Sciatic nerve (tissue), 2 donors: Measurements from ENCODE around the gene DSC2. TPM values are rescaled to one million over a fixed set of nuclear protein-coding genes. Genes with fewer than 3 reads are reported as not detected.
"Not testable (repeated sequence)": the region's sequence is repeated elsewhere in the genome, so short reads cannot be mapped to it uniquely, and the experiment has no call there.

Experiments used
- ATAC-seq: fragments of 200-7000 bp; cut with Tn5 transposase; one replicate; pipeline ENCODE4 v1.9.1; 2020; ENCODE audit warnings: mild to moderate bottlenecking, moderate library complexity
- DNase-seq: peaks from one replicate; pipeline ENCODE4 v3.0.0-alpha.2; 2020; ENCODE audit warnings: low spot score
- intact Hi-C: fragments of 100-400 bp; cut with DNase I; formaldehyde crosslinking; loops from one replicate; pipeline ENCODE4 v1.14.2; 2022
- total RNA-seq: library from RNA; stranded (reverse); fragmentation: NEBNext Ultra II Directional; extraction: Animal tissue kit (Norgen Biotek cat#: 25700); gene quantifications from one replicate; pipeline ENCODE4 v1.2.1, GENCODE V29; 2021
- donor health status: DM: no; HTN: no; CAD: no.
- donor health status: DM: no; HTN: no; CAD: no.

DSC2 gene
- total RNA-seq, 1 donor from 2014 or later, result 7.4 TPM

GRCh38 chr18:31050635-31051034 is 51.6 kb downstream of the DSC2 start:
- intact Hi-C loops, result no loop called here
- DNase-seq (no peak), ATAC-seq (no peak)

GRCh38 chr18:31049189-31049588 is 53.0 kb downstream of the DSC2 start:
- intact Hi-C loops, result no loop called here
- DNase-seq (no peak), ATAC-seq (no peak)

GRCh38 chr18:31048216-31048615 is 54.0 kb downstream of the DSC2 start:
- ATAC-seq, result no peak
- DNase-seq, result no peak
- intact Hi-C loops, result no loop called here

GRCh38 chr18:31046916-31047315 is 55.3 kb downstream of the DSC2 start:
- no peak for ATAC-seq
- intact Hi-C loops, result no loop called here
- no peak for DNase-seq

GRCh38 chr18:31045599-31045998 is 56.6 kb downstream of the DSC2 start:
- no peak for ATAC-seq
- no peak for DNase-seq
- intact Hi-C loops, result no loop called here

GRCh38 chr18:31044926-31045325 is 57.3 kb downstream of the DSC2 start:
- DNase-seq, result no peak
- no peak for ATAC-seq
- intact Hi-C loops, result no loop called here

- DNase-seq (no peak), ATAC-seq (no peak)
- intact Hi-C loops, result no loop called here
These were observed 58.5 kb downstream of the DSC2 start for GRCh38 chr18:31043709-31044108.

GRCh38 chr18:31042406-31043181 is 59.6 kb downstream of the DSC2 start, which contains the start of gene DSC3:
Gene DSC3, minus strand, starts transcription at chr18:31042742. Its CDS starts 82 bp downstream, at chr18:31042660.
- intact Hi-C loops, result no loop called here
- DNase-seq, result no peak
- ATAC-seq, result peak; percentile 48

GRCh38 chr18:31042084-31042405 is 60.2 kb downstream of the DSC2 start:
- DNase-seq, result no peak
- intact Hi-C loops, result no loop called here
- no peak for ATAC-seq

GRCh38 chr18:31041271-31042083 is 60.7 kb downstream of the DSC2 start:
- DNase-seq, result no peak
- intact Hi-C loops, result no loop called here
- ATAC-seq, result peak; percentile 44

GRCh38 chr18:31040686-31041270 is 61.4 kb downstream of the DSC2 start:
- DNase-seq (no peak), ATAC-seq (no peak)
- intact Hi-C loops, result no loop called here

- intact Hi-C loops, result no loop called here
- ATAC-seq, result no peak
- no peak for DNase-seq
These were observed 62.8 kb downstream of the DSC2 start for GRCh38 chr18:31039426-31039825.

GRCh38 chr18:31037686-31038085 is 64.5 kb downstream of the DSC2 start:
- ATAC-seq, DNase-seq, intact Hi-C loops: not testable (repeated sequence)

- DNase-seq, result no peak
- no peak for ATAC-seq
- intact Hi-C loops, result no loop called here
These were observed 67.7 kb downstream of the DSC2 start for GRCh38 chr18:31034541-31034940.

- intact Hi-C loops, result no loop called here
- ATAC-seq, result no peak
- no peak for DNase-seq
These were observed 71.5 kb downstream of the DSC2 start for GRCh38 chr18:31030574-31031278.

GRCh38 chr18:31015715-31016434 is 86.3 kb downstream of the DSC2 start:
- intact Hi-C loops, result no loop called here
- DNase-seq, result no peak
- ATAC-seq, result no peak

- DNase-seq, intact Hi-C loops, ATAC-seq: not testable (repeated sequence)
These were observed 90.8 kb downstream of the DSC2 start for GRCh38 chr18:31011455-31011854.

GRCh38 chr18:31010601-31011000 is 91.6 kb downstream of the DSC2 start:
- no peak for ATAC-seq
- intact Hi-C loops, result no loop called here
- DNase-seq, result no peak
